ENCODE data around the gene ADAM12. TPM values are rescaled to one million over a fixed set of nuclear protein-coding genes. Genes with fewer than 3 reads are reported as not detected.

Gene ADAM12
- total RNA-seq, 1 donor from 2014 or later, result 8.0 TPM

DNA sequence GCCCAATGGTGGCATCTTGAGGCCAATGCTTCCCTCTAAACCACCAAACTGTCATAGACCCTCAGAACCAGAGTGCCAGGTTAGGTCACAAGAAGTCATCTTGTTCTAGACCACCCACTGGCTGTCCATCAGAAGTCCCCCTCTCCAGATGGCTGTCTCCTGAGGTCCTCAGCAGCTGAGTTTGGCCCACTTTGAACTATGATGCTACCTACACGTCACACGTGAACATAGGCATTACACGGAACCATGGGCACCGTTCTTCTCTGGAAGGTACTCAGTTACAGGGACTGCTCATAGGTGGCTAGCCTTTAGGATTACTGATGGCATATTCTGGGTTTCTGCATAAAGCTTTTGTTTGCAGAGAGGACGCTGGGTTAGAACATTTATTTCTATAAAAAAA, 166.4 kb downstream of the ADAM12 start:
- Histone ChIP-seq H3K4me2 (no peak overlapping the region), H3K9me3 (ENCODE audit: low read depth) (no peaks in the 10 kb centered on the region), H3K4me1 (peaks cover 14% of the 10 kb centered on the region), H3K79me2 (ENCODE audit: low read depth) (no peaks in the 10 kb centered on the region), H4K20me1 (ENCODE audit: low read depth) (no peaks in the 10 kb centered on the region), H3K27me3 (no peaks in the 10 kb centered on the region), H3K36me3 (no peaks in the 10 kb centered on the region), H3K27ac (no peak overlapping the region), H2AFZ (replicated peaks) (no peak overlapping the region), H3F3A (ENCODE audit: low read depth) (peaks cover 10% of the 10 kb centered on the region), H3K4me3 (no peak overlapping the region), H3K9ac (no peak overlapping the region)
- Mint-ChIP-seq H3K36me3 (no peaks in the 10 kb centered on the region), H3K4me1 (peaks cover 15% of the 10 kb centered on the region), H3K27ac (no peak overlapping the region), H3K4me3 (no peak overlapping the region), H3K9me3 (no peaks in the 10 kb centered on the region), H3K27me3 (ENCODE audit: insufficient read depth, low read depth) (no peaks in the 10 kb centered on the region)
- no peak for TF ChIP-seq EZH2phosphoT487 (IDR thresholded peaks at IDR 0.05)
- no peak for TF ChIP-seq EZH2 (IDR thresholded peaks at IDR 0.05)
- TF ChIP-seq, protein P1, sequence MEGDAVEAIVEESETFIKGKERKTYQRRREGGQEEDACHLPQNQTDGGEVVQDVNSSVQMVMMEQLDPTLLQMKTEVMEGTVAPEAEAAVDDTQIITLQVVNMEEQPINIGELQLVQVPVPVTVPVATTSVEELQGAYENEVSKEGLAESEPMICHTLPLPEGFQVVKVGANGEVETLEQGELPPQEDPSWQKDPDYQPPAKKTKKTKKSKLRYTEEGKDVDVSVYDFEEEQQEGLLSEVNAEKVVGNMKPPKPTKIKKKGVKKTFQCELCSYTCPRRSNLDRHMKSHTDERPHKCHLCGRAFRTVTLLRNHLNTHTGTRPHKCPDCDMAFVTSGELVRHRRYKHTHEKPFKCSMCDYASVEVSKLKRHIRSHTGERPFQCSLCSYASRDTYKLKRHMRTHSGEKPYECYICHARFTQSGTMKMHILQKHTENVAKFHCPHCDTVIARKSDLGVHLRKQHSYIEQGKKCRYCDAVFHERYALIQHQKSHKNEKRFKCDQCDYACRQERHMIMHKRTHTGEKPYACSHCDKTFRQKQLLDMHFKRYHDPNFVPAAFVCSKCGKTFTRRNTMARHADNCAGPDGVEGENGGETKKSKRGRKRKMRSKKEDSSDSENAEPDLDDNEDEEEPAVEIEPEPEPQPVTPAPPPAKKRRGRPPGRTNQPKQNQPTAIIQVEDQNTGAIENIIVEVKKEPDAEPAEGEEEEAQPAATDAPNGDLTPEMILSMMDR (IDR thresholded peaks at IDR 0.05), result no peak
- no peak for DNase-seq (ENCODE audit: low spot score)

DNA sequence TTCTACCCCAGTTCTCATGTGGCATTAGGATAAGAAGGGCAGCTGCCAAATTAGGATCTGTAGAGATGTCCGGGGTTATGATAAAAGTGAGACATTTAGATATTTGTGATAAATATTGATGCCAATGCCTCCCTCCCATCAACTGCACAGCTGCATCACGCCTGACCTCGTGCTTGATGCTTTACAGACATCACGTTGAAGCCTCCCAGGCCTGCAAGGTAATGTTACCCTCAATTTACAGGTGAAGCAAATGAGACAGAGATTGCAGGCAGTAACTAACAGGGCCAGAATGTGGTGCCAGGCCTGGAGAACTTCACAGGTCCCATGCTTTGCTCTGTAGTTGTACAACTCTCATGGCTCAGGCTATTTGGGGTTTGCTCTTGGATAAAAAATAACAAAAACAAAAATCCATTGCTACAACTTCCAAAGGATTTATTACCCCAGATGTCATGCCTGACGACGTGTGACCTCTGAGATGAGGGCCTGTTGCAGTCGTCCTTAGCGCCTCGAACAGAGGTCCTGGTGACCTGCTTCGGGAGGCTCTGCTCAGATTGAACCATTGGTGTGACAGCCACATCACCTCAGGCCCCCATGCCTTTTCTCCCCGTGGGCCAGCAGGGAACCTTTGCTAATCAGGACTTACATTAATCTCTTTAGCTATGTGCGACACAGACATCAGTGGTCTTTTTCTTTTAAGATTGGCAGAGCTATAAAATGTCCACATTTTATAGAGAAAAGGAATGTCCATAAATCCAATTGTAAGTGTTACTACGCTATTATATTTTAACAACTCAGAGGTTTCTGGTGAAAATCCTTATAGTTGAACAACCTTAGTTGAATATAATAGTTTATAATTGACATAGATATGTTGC, 169.3 kb downstream of the ADAM12 start:
- H3K4me1 Mint-ChIP-seq, result peaks cover 23% of the 10 kb centered on the region
- Histone ChIP-seq H3K9me3 (ENCODE audit: low read depth) (no peaks in the 10 kb centered on the region), H3F3A (ENCODE audit: low read depth) (peaks cover 6% of the 10 kb centered on the region), H3K4me3 (no peak overlapping the region), H3K27me3 (no peaks in the 10 kb centered on the region), H3K4me1 (peaks cover 13% of the 10 kb centered on the region), H3K79me2 (ENCODE audit: low read depth) (no peaks in the 10 kb centered on the region), H3K9ac (no peak overlapping the region), H3K27ac (no peak overlapping the region), H2AFZ (replicated peaks) (no peak overlapping the region), H3K4me2 (no peak overlapping the region), H4K20me1 (ENCODE audit: low read depth) (no peaks in the 10 kb centered on the region), H3K36me3 (no peaks in the 10 kb centered on the region)
- no peaks in the 10 kb centered on the region for H3K27me3 Mint-ChIP-seq (ENCODE audit: insufficient read depth, low read depth)
- no peak for DNase-seq (ENCODE audit: low spot score)
- no peaks in the 10 kb centered on the region for H3K36me3 Mint-ChIP-seq
- no peaks in the 10 kb centered on the region for H3K9me3 Mint-ChIP-seq
- TF ChIP-seq EZH2 (IDR thresholded peaks at IDR 0.05), result no peak
- TF ChIP-seq, protein P1 (IDR thresholded peaks at IDR 0.05), result no peak
- no peak for TF ChIP-seq EZH2phosphoT487 (IDR thresholded peaks at IDR 0.05)
- peak overlapping the region; percentile 76 for H3K27ac Mint-ChIP-seq
- no peak overlapping the region for H3K4me3 Mint-ChIP-seq

DNA sequence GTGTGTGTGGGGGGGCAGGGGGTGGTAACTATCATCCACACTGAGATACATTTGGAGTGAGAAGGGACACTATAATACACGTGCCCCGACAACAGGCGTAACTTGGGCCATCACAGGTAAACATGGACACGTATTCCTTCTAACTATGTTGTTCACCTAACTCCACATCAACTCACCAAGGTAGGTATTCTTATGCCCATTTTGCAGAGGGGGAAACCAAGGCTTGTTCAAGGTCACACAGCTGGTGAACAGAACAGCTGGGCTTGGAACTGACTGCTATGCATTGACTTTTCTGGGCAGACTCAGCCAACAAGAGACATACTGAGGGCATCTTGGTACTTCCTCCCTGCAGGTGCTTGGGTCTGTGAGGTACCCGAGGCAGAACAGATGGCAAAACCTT, 170.1 kb downstream of the ADAM12 start:
- no peaks in the 10 kb centered on the region for H3K27me3 ChIP-seq
- H3K27me3 Mint-ChIP-seq (ENCODE audit: insufficient read depth, low read depth), result no peaks in the 10 kb centered on the region
- no peak overlapping the region for H3K27ac ChIP-seq
- no peak overlapping the region for H3K4me2 ChIP-seq
- no peaks in the 10 kb centered on the region for H3K36me3 ChIP-seq
- no peaks in the 10 kb centered on the region for H3K9me3 ChIP-seq (ENCODE audit: low read depth)
- H3K9ac ChIP-seq, result no peak overlapping the region
- no peaks in the 10 kb centered on the region for H4K20me1 ChIP-seq (ENCODE audit: low read depth)
- H3K27ac Mint-ChIP-seq, result peak overlapping the region; percentile 34
- TF ChIP-seq, protein P1 (IDR thresholded peaks at IDR 0.05), result no peak
- TF ChIP-seq EZH2 (IDR thresholded peaks at IDR 0.05) (no peak), EZH2phosphoT487 (IDR thresholded peaks at IDR 0.05) (no peak)
- H3K4me1 Mint-ChIP-seq, result peaks cover 23% of the 10 kb centered on the region
- no peak overlapping the region for H3K4me3 ChIP-seq
- no peaks in the 10 kb centered on the region for H3K9me3 Mint-ChIP-seq
- H2AFZ ChIP-seq (replicated peaks), result no peak overlapping the region
- H3K4me3 Mint-ChIP-seq, result no peak overlapping the region
- peaks cover 13% of the 10 kb centered on the region for H3K4me1 ChIP-seq
- DNase-seq (ENCODE audit: low spot score), result no peak
- H3K79me2 ChIP-seq (ENCODE audit: low read depth), result no peaks in the 10 kb centered on the region
- H3K36me3 Mint-ChIP-seq, result no peaks in the 10 kb centered on the region
- H3F3A ChIP-seq (ENCODE audit: low read depth), result peaks cover 6% of the 10 kb centered on the region
